GM20431 (cell line): ENCODE measurements around the gene NOX4.
"Not testable (repeated sequence)": the region's sequence is repeated elsewhere in the genome, so short reads cannot be mapped to it uniquely, and the experiment has no call there.

Source experiments
- in situ Hi-C: fragments of 300-500 bp; cut with MseI, MboI; formaldehyde crosslinking; loops from one replicate; pipeline ENCODE4 v1.15.0; 2020; ENCODE audit warnings: low sequenced_read_pairs; ENCODE audit not compliant: unreplicated experiment

Gene NOX4

GRCh38 chr11:89391654-89392053 lies 99.5 kb downstream of the NOX4 start:
- in situ Hi-C loops, result not testable (repeated sequence)

- in situ Hi-C loops, result not testable (repeated sequence)
These were observed 103.7 kb downstream of the NOX4 start for GRCh38 chr11:89387501-89387900.

GRCh38 chr11:89382986-89383385 lies 108.2 kb downstream of the NOX4 start:
- in situ Hi-C loops, result not testable (repeated sequence)

GRCh38 chr11:89381094-89381493 lies 110.1 kb downstream of the NOX4 start:
- in situ Hi-C loops, result no loop called here

GRCh38 chr11:89379976-89380771 lies 111.0 kb downstream of the NOX4 start:
- in situ Hi-C loops, result not testable (repeated sequence)

DNA sequence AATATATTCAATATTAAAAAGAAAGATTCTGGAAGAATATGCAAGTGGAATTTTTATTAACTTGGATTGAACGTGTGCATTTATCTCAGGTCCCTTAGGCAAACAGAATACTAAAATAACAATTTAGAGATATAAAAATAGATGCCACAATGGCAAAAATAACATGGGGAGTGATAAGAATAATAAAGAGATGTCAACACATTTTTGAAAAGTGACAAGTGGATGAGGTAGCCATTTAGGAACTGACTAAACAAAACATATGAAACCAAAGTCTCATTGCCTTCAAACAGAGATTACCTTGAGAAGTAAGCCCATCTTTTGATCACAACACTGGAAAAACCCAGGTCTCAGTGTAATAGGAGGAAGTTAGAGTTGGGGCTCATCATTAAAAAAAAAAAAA lies 112.2 kb downstream of the NOX4 start:
- in situ Hi-C loops, result not testable (repeated sequence)

DNA sequence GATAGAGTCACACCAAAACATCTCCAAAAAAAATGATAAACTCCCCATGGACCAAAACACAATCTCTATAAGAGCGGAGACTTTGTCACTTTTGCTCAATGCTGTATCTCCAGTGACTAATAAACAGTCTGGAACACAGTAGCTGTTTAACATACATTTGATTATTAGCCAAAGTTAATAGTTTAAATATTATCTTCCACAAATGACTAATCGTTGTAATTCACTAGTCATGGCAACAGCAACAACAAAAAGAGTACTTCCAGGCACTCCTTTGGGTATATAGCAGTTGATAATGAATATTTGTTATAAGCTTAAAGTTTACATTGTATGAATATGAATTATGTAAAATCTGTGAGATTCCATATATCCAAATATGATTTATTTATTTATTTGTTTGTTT lies 121.8 kb downstream of the NOX4 start:
- in situ Hi-C loops, result not testable (repeated sequence)

DNA sequence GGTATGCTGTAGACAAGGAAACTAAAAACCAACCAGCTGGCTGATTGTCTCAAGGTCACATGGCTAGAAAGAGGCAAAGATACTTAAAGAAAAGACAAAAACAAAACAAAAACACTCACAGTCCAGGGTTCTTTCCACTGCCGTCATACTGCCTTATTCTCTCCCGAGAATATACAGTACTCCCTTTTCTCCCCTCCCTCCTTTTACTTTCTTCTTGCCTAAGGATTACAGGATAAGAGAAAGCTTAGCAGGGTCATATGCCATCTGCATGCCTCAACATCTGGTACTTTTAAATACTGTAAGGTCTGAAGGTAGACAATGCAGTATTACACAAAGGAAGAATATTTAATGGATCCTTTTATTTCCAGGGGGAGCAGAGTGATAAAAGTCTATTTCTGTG lies 126.3 kb downstream of the NOX4 start:
- in situ Hi-C loops, result not testable (repeated sequence)

DNA sequence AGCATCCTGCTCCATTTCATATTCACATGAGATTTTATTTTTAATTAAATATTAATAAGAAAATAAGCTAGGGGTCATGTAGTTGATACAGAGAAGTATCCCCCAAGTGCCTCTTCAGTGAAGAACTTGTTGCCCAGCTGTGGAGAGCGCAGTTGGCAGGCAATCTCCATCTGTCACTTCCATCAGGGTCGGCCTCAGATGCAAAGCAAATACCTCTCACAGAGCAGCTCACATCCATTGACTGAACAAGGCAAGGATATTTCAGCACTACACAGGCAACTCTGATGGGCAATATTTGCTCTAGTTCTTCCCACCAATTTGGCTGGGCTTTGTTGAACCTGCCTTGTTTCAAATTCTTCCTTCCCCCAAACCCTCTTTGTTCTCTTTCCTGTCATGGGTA lies 129.4 kb downstream of the NOX4 start:
- in situ Hi-C loops, result no loop called here

GRCh38 chr11:89359208-89359607 lies 132.0 kb downstream of the NOX4 start:
- in situ Hi-C loops, result not testable (repeated sequence)

DNA sequence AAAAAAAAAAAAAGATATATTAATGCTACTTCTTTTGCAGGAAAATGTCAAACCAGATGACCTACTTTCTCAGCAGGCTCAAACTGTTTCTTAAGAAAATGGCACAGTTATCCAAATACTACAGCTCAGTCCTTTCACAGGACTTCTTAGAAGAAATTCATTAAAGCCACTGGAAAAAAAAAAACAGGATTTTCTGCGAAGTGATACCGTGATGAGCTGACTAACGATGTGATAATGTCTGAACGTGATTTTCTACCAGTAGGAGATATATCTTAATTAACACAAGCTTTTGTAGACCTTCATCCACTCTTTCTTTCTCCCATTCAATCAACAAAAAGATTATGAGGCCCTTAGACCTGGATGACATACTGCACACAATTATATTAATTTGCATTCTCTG lies 132.4 kb downstream of the NOX4 start:
- in situ Hi-C loops, result no loop called here

DNA sequence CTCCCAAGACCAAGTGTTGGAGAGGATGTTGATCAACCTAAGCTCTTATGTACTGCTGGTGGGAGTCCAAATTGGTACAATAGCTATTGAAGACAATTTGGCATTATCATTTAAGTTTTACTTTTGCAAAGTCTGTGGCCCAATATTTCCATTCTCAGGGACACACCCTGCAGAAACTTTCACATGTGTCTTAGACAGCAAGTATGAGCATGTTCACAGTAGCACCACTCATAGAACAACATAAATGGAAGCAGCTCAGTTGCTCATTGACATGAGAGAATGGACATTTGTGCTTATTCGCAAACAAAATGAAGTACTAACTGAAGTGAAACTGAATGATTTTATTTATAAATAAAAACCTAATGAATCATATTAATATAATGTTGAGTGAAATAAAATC lies 135.5 kb downstream of the NOX4 start:
- in situ Hi-C loops, result no loop called here

GRCh38 chr11:89354513-89354912 lies 136.7 kb downstream of the NOX4 start:
- in situ Hi-C loops, result not testable (repeated sequence)

DNA sequence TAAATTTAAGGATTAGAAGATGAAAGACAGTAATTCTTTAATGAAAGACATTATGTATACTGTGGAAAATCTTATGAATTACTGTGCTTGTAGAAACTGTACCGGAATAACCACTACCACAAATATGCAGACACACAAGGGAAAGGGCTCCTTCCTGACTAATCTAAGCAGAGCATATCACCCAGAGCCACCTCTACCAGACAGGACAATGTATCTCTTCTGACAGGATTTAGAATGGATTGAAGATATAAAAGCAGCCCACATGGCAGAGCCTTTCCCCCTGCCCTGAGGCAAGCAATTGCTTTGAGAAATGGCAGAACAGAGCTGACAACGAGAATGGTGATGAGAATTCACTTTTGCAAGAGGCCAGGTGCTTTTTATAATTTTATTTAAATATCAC lies 144.1 kb downstream of the NOX4 start:
- in situ Hi-C loops, result no loop called here

DNA sequence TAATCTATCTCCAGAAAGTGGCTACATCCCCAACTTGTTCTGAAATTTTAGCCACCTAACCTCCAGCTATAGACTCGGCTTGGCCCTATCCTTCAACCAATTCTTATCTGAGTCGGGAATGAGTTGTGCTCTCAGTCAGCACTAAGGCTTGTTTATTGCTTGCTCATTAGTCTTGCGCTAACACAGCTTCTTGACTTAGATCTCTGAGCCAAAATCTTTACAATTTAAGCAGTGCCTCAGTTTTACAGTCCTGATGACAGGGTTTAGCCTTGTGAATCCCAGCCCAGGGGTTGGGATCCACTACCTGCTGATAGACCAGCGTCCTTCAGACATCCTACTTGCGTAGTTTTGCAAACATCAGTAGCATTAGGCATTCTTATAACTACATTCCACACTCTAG lies 144.6 kb downstream of the NOX4 start:
- in situ Hi-C loops, result no loop called here

GRCh38 chr11:89342880-89343572 lies 148.1 kb downstream of the NOX4 start:
- in situ Hi-C loops, result not testable (repeated sequence)

DNA sequence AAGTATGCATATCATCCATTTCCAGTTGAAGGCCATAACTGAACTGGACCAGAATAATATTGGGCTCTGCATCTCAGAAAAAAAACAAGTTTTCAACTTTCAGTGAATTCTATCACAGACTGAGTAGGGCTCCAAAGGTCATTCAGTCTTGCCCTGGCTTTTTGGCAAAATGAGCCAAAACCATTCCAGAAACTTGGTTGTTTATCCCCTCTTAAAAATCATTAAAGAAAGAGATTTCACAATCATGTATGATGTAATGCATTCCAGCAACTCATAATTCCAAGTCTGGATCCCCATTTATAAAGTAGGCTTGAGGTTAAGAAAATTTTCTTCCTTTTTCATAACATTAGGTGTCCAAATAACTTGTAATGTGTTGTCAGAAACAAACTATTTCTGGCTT lies 150.7 kb downstream of the NOX4 start:
- in situ Hi-C loops, result not testable (repeated sequence)

DNA sequence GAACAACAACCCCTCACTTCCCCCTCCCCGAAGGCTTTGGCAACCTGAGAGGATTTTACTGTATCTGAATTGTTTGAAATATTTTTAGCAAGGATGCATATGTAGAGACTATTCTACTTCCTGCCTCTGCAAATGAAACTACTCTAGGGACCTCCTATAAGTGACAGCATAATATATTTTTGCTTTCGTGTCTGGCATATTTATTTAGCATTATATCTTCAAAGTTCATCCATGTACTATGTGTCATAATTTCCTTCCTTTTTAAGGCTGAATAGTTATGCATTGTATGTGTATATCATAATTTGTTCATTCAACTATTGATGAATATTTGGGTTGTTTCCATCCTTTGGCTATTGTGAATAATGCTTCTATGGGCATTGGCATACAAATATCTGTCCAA lies 153.1 kb downstream of the NOX4 start:
- in situ Hi-C loops, result not testable (repeated sequence)

DNA sequence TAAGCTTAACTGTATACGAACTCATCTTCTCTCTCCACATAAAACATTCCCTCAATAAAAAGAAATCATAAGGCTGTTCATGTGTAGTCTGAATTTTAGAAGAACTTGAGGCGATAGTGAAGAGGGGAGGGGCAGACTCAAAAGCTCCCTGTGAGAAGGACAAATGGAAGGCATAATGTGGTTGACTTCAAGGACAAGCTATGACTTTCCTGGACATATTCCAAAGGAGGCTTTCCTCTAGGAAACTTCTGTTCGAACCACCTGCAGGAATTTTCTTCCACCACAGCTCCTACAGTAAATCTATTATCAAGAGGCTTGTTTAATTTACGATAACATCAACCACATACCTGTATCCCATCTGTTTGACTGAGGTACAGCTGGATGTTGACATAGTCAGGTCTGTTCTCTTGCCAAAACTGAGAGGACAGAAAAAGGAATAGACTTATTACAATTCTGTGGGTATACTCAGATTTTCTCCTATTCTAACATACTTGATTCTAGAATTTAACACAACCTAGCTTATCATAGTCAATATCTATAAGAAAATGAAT lies 154.0 kb downstream of the NOX4 start:
- in situ Hi-C loops, result not testable (repeated sequence)

DNA sequence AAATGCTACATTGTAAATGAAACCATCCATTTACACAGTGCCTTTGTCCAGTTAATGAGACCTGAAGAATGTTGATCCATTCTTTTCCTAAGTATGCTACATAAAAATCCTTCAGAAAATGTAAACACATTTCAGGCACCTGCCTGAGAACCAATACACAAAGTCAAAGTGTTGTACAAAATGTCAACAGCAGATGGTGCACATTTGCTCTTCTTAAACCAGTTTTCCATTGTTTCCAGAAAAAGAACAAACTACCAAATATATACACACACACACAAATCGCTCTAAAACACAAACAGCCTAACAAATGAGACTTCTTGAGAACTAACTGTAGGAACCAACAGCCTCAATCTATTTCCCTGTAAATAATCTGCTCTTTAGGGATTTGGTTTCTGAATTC lies 157.5 kb downstream of the NOX4 start:
- in situ Hi-C loops, result not testable (repeated sequence)

- in situ Hi-C loops, result not testable (repeated sequence)
These were observed 159.2 kb downstream of the NOX4 start for GRCh38 chr11:89331940-89332339.
